SU-DHL-6 (cell line): ENCODE measurements around the gene TEX47.

ENCODE experiments used
- CTCF ChIP-seq: fragments of 200-600 bp; sonication (generic); IDR thresholded peaks from one replicate; pipeline ENCODE4 v1.5.1; 2017; ENCODE audit warnings: antibody characterized with exemption, mild to moderate bottlenecking, low read length, moderate library complexity; ENCODE audit not compliant: insufficient read depth, poor library complexity, severe bottlenecking
- EZH2phosphoT487 ChIP-seq: fragments of 200-600 bp; sonication (generic), shearing (Covaris generic); conservative IDR thresholded peaks from 2 replicates; pipeline ENCODE4 v1.6.1; 2018; ENCODE audit warnings: mild to moderate bottlenecking, antibody characterized with exemption, low read length, moderate library complexity, mixed read lengths

DNA sequence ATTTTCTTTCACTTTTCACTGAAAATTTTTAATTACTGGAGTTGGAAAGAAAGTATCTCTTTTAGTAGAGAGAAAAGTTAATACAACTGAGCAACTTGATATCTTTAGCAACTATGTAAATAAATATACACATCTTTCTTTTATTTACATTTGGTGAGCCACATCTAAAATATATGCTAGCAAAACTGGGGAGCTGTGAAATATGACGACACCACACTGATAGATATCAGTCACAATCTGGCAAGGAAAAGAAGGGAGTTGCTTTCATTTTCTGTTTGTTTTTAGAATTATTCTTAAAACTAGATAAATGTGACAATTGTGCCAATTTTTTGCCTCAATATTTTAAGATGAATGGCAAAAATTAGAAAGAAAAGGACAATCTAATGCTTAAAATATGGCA lies 38.7 kb downstream of the TEX47 start:
- TF ChIP-seq CTCF (no peak), EZH2phosphoT487 (no peak)
